ENCODE data around the gene APC. TPM values are rescaled to one million over a fixed set of nuclear protein-coding genes. Genes with fewer than 3 reads are reported as not detected.

Gene APC
- total and polyA plus RNA-seq, 2 donors (not counting 1 experiment from before 2014, with no cell fraction given) = 8.1 to 55.8 TPM

DNA sequence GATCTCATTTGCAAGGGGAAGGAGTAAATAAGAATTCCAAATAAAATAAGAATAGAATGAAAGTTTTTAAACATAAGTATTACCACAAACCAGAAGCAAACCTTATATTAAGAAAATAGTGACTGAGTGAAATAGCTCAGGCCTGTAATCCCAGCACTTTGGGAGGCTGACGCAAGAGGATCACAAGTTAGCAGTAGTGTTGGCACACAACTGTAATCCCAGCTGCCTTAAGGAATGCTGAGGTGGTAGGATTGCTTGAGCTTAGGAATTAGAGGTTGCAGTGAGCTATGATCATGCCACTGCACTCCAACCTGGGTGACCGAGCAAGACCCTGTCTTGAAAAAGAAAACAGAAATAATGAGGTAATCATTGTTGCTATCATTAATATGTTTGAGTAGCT, 47.0 kb downstream of the APC start:
- TF ChIP-seq EZH2 (IDR thresholded peaks at IDR 0.05; ENCODE audit: borderline replicate concordance, insufficient read depth, low read depth, low read length, poor library complexity, severe bottlenecking) = no peak
- TF ChIP-seq, protein P1, sequence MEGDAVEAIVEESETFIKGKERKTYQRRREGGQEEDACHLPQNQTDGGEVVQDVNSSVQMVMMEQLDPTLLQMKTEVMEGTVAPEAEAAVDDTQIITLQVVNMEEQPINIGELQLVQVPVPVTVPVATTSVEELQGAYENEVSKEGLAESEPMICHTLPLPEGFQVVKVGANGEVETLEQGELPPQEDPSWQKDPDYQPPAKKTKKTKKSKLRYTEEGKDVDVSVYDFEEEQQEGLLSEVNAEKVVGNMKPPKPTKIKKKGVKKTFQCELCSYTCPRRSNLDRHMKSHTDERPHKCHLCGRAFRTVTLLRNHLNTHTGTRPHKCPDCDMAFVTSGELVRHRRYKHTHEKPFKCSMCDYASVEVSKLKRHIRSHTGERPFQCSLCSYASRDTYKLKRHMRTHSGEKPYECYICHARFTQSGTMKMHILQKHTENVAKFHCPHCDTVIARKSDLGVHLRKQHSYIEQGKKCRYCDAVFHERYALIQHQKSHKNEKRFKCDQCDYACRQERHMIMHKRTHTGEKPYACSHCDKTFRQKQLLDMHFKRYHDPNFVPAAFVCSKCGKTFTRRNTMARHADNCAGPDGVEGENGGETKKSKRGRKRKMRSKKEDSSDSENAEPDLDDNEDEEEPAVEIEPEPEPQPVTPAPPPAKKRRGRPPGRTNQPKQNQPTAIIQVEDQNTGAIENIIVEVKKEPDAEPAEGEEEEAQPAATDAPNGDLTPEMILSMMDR (IDR thresholded peaks at IDR 0.05) = no peak
- CTCF ChIA-PET = no interaction called here

GRCh38 chr5:112787261-112787660, 49.6 kb downstream of the APC start:
- Mint-ChIP-seq H3K27me3 (no peaks in the 10 kb centered on the region), H3K4me1 (no peaks in the 10 kb centered on the region), H3K4me3 (no peak overlapping the region), H3K9me3 (ENCODE audit: insufficient read depth) (no peaks in the 10 kb centered on the region), H3K27ac (no peak overlapping the region)
- Histone ChIP-seq H3K79me2 (ENCODE audit: control insufficient read depth, insufficient read depth, low read length) (peaks cover 5% of the 10 kb centered on the region), H3K27ac (ENCODE audit: low read length in 2 of 2) (no peak overlapping the region), H2AFZ (ENCODE audit: insufficient read depth, low read depth, low read length, poor library complexity, severe bottlenecking) (no peak overlapping the region), H3K36me3 (replicated peaks in 1 of 2; ENCODE audit: control extremely low read depth in 1 of 2, control insufficient read depth in 1 of 2, extremely low read depth in 1 of 2, insufficient read depth in 2 of 2, low read length in 1 of 2) (peaks cover 8 to 9% of the 10 kb centered on the region in 2 experiments), H3K4me1 (ENCODE audit: control insufficient read depth in 2 of 2, insufficient read depth in 2 of 2, low read length in 2 of 2) (no peaks in the 10 kb centered on the region), H3K4me2 (replicated peaks; ENCODE audit: low read depth, low read length, poor library complexity, severe bottlenecking) (no peak overlapping the region), H4K20me1 (ENCODE audit: control insufficient read depth, insufficient read depth, low read length, poor library complexity, severe bottlenecking) (no peaks in the 10 kb centered on the region), H3K9me3 (ENCODE audit: control extremely low read depth in 1 of 3, control insufficient read depth in 2 of 3, insufficient read depth in 1 of 3, low read length in 2 of 3) (no peaks in the 10 kb centered on the region), H3K27me3 (replicated peaks in 1 of 4; ENCODE audit: control extremely low read depth in 1 of 4, control insufficient read depth in 3 of 4, insufficient read depth in 4 of 4, low read length in 3 of 4) (no peaks in the 10 kb centered on the region), H3K4me3 (ENCODE audit: control extremely low read depth in 1 of 5, extremely low read depth in 1 of 5, insufficient read depth in 1 of 5, low read depth in 2 of 5, low read length in 4 of 5) (no peak overlapping the region), H3K9ac (ENCODE audit: low read length) (no peak overlapping the region)
- ChIA-PET CTCF (interaction anchor here (0.8 kb wide), 1 partner anchor 226 kb away, joined by 3 read pairs; no protein-coding TSS in a partner anchor), POLR2A (no interaction called here)
- TF ChIP-seq, protein P1 (IDR thresholded peaks at IDR 0.05) = no peak
- no peak for TF ChIP-seq EZH2 (IDR thresholded peaks at IDR 0.05; ENCODE audit: borderline replicate concordance, insufficient read depth, low read depth, low read length, poor library complexity, severe bottlenecking)
- intact Hi-C loops (cut with micrococcal nuclease) = loop anchor here (5.0 to 10.0 kb wide), 2 partner anchors 35 to 1662 kb away; no protein-coding TSS in a partner anchor
- ATAC-seq (ENCODE audit: low read depth) = no peak
- DNase-seq = no peak
- no CpG with 5 or more reads among the region's 1 CpG for WGBS (ENCODE audit: insufficient coverage)

More for the DNA sequence above, 47.0 kb downstream of the APC start:
- intact Hi-C loops (cut with micrococcal nuclease) = loop anchor here (5.0 to 10.0 kb wide), 2 partner anchors 38 to 1660 kb away; no protein-coding TSS in a partner anchor
- H3K9me3 ChIP-seq (ENCODE audit: control extremely low read depth in 1 of 3, control insufficient read depth in 2 of 3, insufficient read depth in 1 of 3, low read length in 2 of 3) = no peaks in the 10 kb centered on the region
- peaks cover 9 to 15% of the 10 kb centered on the region in 2 experiments for H3K36me3 ChIP-seq (replicated peaks in 1 of 2; ENCODE audit: control extremely low read depth in 1 of 2, control insufficient read depth in 1 of 2, extremely low read depth in 1 of 2, insufficient read depth in 2 of 2, low read length in 1 of 2)
- H3K9me3 Mint-ChIP-seq (ENCODE audit: insufficient read depth) = no peaks in the 10 kb centered on the region
- 100% methylated on average over 1 of the region's 2 CpGs for WGBS (ENCODE audit: insufficient coverage)
- H4K20me1 ChIP-seq (ENCODE audit: control insufficient read depth, insufficient read depth, low read length, poor library complexity, severe bottlenecking) = no peaks in the 10 kb centered on the region
- ATAC-seq (ENCODE audit: low read depth) (no peak), DNase-seq (no peak)
- H3K4me1 Mint-ChIP-seq = no peaks in the 10 kb centered on the region
- H3K79me2 ChIP-seq (ENCODE audit: control insufficient read depth, insufficient read depth, low read length) = peaks cover 5% of the 10 kb centered on the region
- POLR2A ChIA-PET = no interaction called here
- H3K27me3 Mint-ChIP-seq = no peaks in the 10 kb centered on the region
- no peak overlapping the region for H3K27ac ChIP-seq (ENCODE audit: low read length in 2 of 2)
- no peak overlapping the region for H3K4me2 ChIP-seq (replicated peaks; ENCODE audit: low read depth, low read length, poor library complexity, severe bottlenecking)
- H3K4me3 Mint-ChIP-seq = no peak overlapping the region
- no peak overlapping the region for H3K9ac ChIP-seq (ENCODE audit: low read length)
- no peak overlapping the region for H3K27ac Mint-ChIP-seq
- H2AFZ ChIP-seq (ENCODE audit: insufficient read depth, low read depth, low read length, poor library complexity, severe bottlenecking) = no peak overlapping the region
- H3K27me3 ChIP-seq (replicated peaks in 1 of 4; ENCODE audit: control extremely low read depth in 1 of 4, control insufficient read depth in 3 of 4, insufficient read depth in 4 of 4, low read length in 3 of 4) = no peaks in the 10 kb centered on the region
- no peak overlapping the region for H3K4me3 ChIP-seq (ENCODE audit: control extremely low read depth in 1 of 5, extremely low read depth in 1 of 5, insufficient read depth in 1 of 5, low read depth in 2 of 5, low read length in 4 of 5)
- H3K4me1 ChIP-seq (ENCODE audit: control insufficient read depth in 2 of 2, insufficient read depth in 2 of 2, low read length in 2 of 2) = no peaks in the 10 kb centered on the region

Data from B cell (primary cell).